H1 (cell line): Measurements from ENCODE around the gene ALG2. TPM values are rescaled to one million over a fixed set of nuclear protein-coding genes. Genes with fewer than 3 reads are reported as not detected.

Experiments
- E2F6 ChIP-seq: IDR thresholded peaks from 2 replicates; pipeline ENCODE4 v1.6.1; 2012; ENCODE audit warnings: inconsistent platforms
- PHF8 ChIP-seq: fragments of 200-600 bp; sonication (generic); conservative IDR thresholded peaks from 2 replicates; pipeline ENCODE4 v1.7.1; 2012; ENCODE audit warnings: low read depth, mild to moderate bottlenecking, inconsistent platforms, low read length, moderate library complexity
- polyA plus RNA-seq, 7 experiments: library from polyadenylated mRNA; depleted of rRNA in 3 of 7; stranded (reverse) in 5 of 7; unstranded in 2 of 7; fragments of >200 nt in 5 of 7; fragments of 200-250 nt in 2 of 7; gene quantifications; 1 replicate in 5 of 7; 2 replicates in 1 of 7; 4 replicates in 1 of 7; pipeline versions ENCODE4 v1.2.1 to v1.2.3, GENCODE V29; 2011 to 2013; ENCODE audit warnings: missing spikeins in 2 of 7, mixed read lengths in 2 of 7
- total RNA-seq: library from RNA; stranded (reverse); fragmentation: NEBNext Ultra II Directional; extraction: Animal tissue kit (Norgen Biotek cat#: 25700); gene quantifications from 2 replicates; pipeline ENCODE4 v1.2.1, GENCODE V29; 2021

ALG2 gene
- total and polyA plus RNA-seq, 2 of the 8 experiments (the other 6 are each of a cell fraction or from before 2014, with no cell fraction given), result 27.1 to 30.7 TPM

- TF ChIP-seq E2F6 (no peak), PHF8 (no peak)
Measured at GRCh38 chr9:99173570-99174504, 47.9 kb downstream of the ALG2 start (continued).
